Body of pancreas (tissue), 4 donors: ENCODE data around the gene RET. TPM values are rescaled to one million over a fixed set of nuclear protein-coding genes. Genes with fewer than 3 reads are reported as not detected.

Source experiments
- ATAC-seq: fragments of 150-250 bp; one replicate; pipeline ENCODE4 v1.9.1; 2016
- DNase-seq, 4 donors: peaks; one replicate each; pipeline ENCODE4 v3.0.0-alpha.2; 2019
- H3K27ac ChIP-seq, 4 donors: fragments of 200-600 bp; sonication (generic); 1 replicate in 3 of 4; 2 replicates in 1 of 4; pipeline versions ENCODE4 v1.5.1 to v1.6.1; 2016 to 2019; ENCODE audit warnings: mild to moderate bottlenecking in 1 of 4, mixed read lengths in 1 of 4, moderate library complexity in 1 of 4
- H3K27me3 ChIP-seq, 2 donors: fragments of 200-600 bp; sonication (generic); one replicate each; pipeline ENCODE4 v1.6.0; 2016; ENCODE audit warnings: mild to moderate bottlenecking in 1 of 2
- H3K36me3 ChIP-seq, 2 donors: fragments of 200-600 bp; sonication (generic); replicated peaks in 1 of 2; 2 replicates each; pipeline ENCODE4 v1.5.1; 2016; ENCODE audit warnings: low read depth in 2 of 2; ENCODE audit not compliant: insufficient read depth in 1 of 2
- H3K4me1 ChIP-seq: fragments of 200-600 bp; sonication (generic); one replicate; pipeline ENCODE4 v1.6.0; 2016
- H3K4me3 ChIP-seq, 2 donors: fragments of 200-600 bp; sonication (generic); 1 replicate in 1 of 2; 2 replicates in 1 of 2; pipeline ENCODE4 v1.5.1; 2016 to 2019
- H3K9me3 ChIP-seq, 3 donors: fragments of 200-600 bp; sonication (generic); 1 replicate in 2 of 3; 2 replicates in 1 of 3; pipeline ENCODE4 v1.5.1; 2016
- CTCF ChIP-seq, 7 experiments: fragments of 450-650 bp in 4 of 7; fragments of 200-600 bp in 3 of 7; sonication (generic) in 3 of 7; IDR thresholded peaks; one replicate each; pipeline ENCODE4 v1.5.1; 2016 to 2019; ENCODE audit warnings: antibody characterized with exemption in 7 of 7
- POLR2A ChIP-seq, 3 donors: fragments of 450-650 bp; IDR thresholded peaks; one replicate each; pipeline ENCODE4 v1.6.1; 2016; ENCODE audit warnings: antibody characterized with exemption in 3 of 3, mild to moderate bottlenecking in 2 of 3
- WGBS, 2 donors: methylation state at CpG; one replicate each; pipeline ENCODE4 v1.1.5; 2017; 5-methylcytosine and 5-hydroxymethylcytosine counted together
- intact Hi-C: fragments of 100-400 bp; cut with DNase I; formaldehyde crosslinking; loops from one replicate; pipeline ENCODE4 v1.15.1; 2023
- total RNA-seq, 2 donors: library from RNA; depleted of rRNA; stranded (reverse); fragments of >200 nt; gene quantifications; one replicate each; pipeline ENCODE4 v1.1.0, GENCODE V29; 2016

The RET gene
- total RNA-seq, 2 donors from 2014 or later = 0.78 to 1.6 TPM

- no peak overlapping the region for H3K27ac ChIP-seq
- 90 to 96% methylated on average over 5 of the region's 5 CpGs for WGBS, 2 donors
Observed at GRCh38 chr10:43172645-43173044, 95.8 kb downstream of the RET start.

GRCh38 chr10:43173120-43173519, 96.3 kb downstream of the RET start:
- WGBS, 2 donors = 90 to 94% methylated on average over 1 of the region's 1 CpG
- intact Hi-C loops = no loop called here
- no peaks in the 10 kb centered on the region for H3K36me3 ChIP-seq

More at GRCh38 chr10:43172645-43173044, 95.8 kb downstream of the RET start:
- ATAC-seq (no peak), DNase-seq (no peak)
- no peaks in the 10 kb centered on the region for H3K36me3 ChIP-seq
- TF ChIP-seq POLR2A (IDR thresholded peaks at IDR 0.05) (no peak), CTCF (IDR thresholded peaks at IDR 0.05) (no peak)
- no peaks in the 10 kb centered on the region for H3K9me3 ChIP-seq
- intact Hi-C loops = no loop called here
- no peaks in the 10 kb centered on the region for H3K4me1 ChIP-seq
- H3K4me3 ChIP-seq = no peak overlapping the region
- H3K27me3 ChIP-seq = no peaks in the 10 kb centered on the region

GRCh38 chr10:43174969-43175368, 98.1 kb downstream of the RET start:
- no peaks in the 10 kb centered on the region for H3K36me3 ChIP-seq
- no peak overlapping the region for H3K27ac ChIP-seq
- no peaks in the 10 kb centered on the region for H3K27me3 ChIP-seq
- intact Hi-C loops = no loop called here
- no peaks in the 10 kb centered on the region for H3K4me1 ChIP-seq
- ATAC-seq (no peak), DNase-seq (no peak)
- 68 to 75% methylated on average over 6 of the region's 6 CpGs for WGBS, 2 donors
- no peak overlapping the region for H3K4me3 ChIP-seq
- H3K9me3 ChIP-seq = no peaks in the 10 kb centered on the region
- TF ChIP-seq POLR2A (IDR thresholded peaks at IDR 0.05) = no peak
- no peak for TF ChIP-seq CTCF (IDR thresholded peaks at IDR 0.05)

More at GRCh38 chr10:43173120-43173519, 96.3 kb downstream of the RET start:
- TF ChIP-seq CTCF (IDR thresholded peaks at IDR 0.05) = no peak
- TF ChIP-seq POLR2A (IDR thresholded peaks at IDR 0.05) = no peak
- DNase-seq = no peak
- no peak overlapping the region for H3K4me3 ChIP-seq
- no peaks in the 10 kb centered on the region for H3K27me3 ChIP-seq
- H3K4me1 ChIP-seq = no peaks in the 10 kb centered on the region
- no peak for ATAC-seq
- no peak overlapping the region for H3K27ac ChIP-seq
- H3K9me3 ChIP-seq = no peaks in the 10 kb centered on the region

- DNase-seq = no peak
- no peak for ATAC-seq
- Histone ChIP-seq H3K4me3 (no peak overlapping the region), H3K4me1 (no peaks in the 10 kb centered on the region), H3K27me3 (no peaks in the 10 kb centered on the region), H3K36me3 (no peaks in the 10 kb centered on the region), H3K27ac (no peak overlapping the region), H3K9me3 (no peaks in the 10 kb centered on the region)
- WGBS, 2 donors = 93 to 99% methylated on average over 3 of the region's 3 CpGs
- TF ChIP-seq POLR2A (IDR thresholded peaks at IDR 0.05) (no peak), CTCF (IDR thresholded peaks at IDR 0.05) (no peak)
- intact Hi-C loops = no loop called here
Observed at GRCh38 chr10:43176271-43176670, 99.4 kb downstream of the RET start.

- no peak for ATAC-seq
- Histone ChIP-seq H3K4me1 (no peaks in the 10 kb centered on the region), H3K9me3 (no peaks in the 10 kb centered on the region), H3K36me3 (no peaks in the 10 kb centered on the region), H3K27me3 (no peaks in the 10 kb centered on the region), H3K27ac (no peak overlapping the region), H3K4me3 (no peak overlapping the region)
- TF ChIP-seq CTCF (IDR thresholded peaks at IDR 0.05) = no peak
- TF ChIP-seq POLR2A (IDR thresholded peaks at IDR 0.05) = no peak
- intact Hi-C loops = no loop called here
- no peak for DNase-seq
- 63 to 100% methylated on average over 1 of the region's 1 CpG for WGBS, 2 donors
Observed at GRCh38 chr10:43177595-43177994, 100.7 kb downstream of the RET start.
